PFSK-1 (cell line): Measurements from ENCODE around the gene GPX2.

ENCODE experiments used
- FOXP2 ChIP-seq: optimal IDR thresholded peaks from 2 replicates; pipeline ENCODE3; 2011; ENCODE audit warnings: borderline replicate concordance, control low read depth, inconsistent platforms; ENCODE audit not compliant: insufficient read depth; ENCODE audit errors: extremely low read length, extremely low read depth
- POLR2AphosphoS5 ChIP-seq: IDR thresholded peaks from 2 replicates; pipeline ENCODE4 v1.6.1; 2012; ENCODE audit warnings: low read depth, mild to moderate bottlenecking, control low read depth, low read length, moderate library complexity
- SIN3A ChIP-seq: IDR thresholded peaks from 2 replicates; pipeline ENCODE4 v1.6.1; 2012; ENCODE audit warnings: mild to moderate bottlenecking, low read length, moderate library complexity, borderline replicate concordance; ENCODE audit not compliant: insufficient read depth
- TAF1 ChIP-seq: IDR thresholded peaks from 2 replicates; pipeline ENCODE4 v1.6.1; 2012; ENCODE audit warnings: low read length, control low read depth, borderline replicate concordance; ENCODE audit not compliant: insufficient read depth
- TF ChIP-seq, protein P1 (sequence below), 2 experiments: IDR thresholded peaks; 2 replicates each; pipeline versions ENCODE4 v1.6.1 to v1.8.0; 2011 to 2012; ENCODE audit warnings: low read depth in 2 of 2, low read length in 2 of 2, control low read depth in 1 of 2, inconsistent platforms in 1 of 2, mild to moderate bottlenecking in 1 of 2, moderate library complexity in 1 of 2; ENCODE audit not compliant: insufficient read depth in 1 of 2

The GPX2 gene

DNA sequence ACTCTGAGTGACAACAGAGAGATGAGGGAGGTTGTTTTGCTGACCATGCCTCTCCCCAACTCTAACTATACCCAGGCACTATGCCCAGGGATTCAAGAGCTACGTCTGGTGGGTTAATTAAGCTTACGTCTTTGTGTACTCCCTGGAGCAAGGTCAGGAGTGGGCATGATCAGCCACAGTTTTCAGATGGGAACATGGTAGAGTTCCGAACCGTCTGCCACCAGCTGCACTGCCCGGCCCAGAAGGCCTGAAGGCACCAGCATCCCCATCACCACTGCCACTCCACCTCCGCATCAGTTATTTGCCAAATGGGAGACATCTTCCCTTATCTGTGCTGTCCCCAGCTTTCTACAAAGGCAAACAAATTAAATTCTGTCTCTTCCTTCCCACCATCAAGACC, 11.1 kb upstream of the GPX2 start:
- TF ChIP-seq FOXP2 = no peak
- TF ChIP-seq SIN3A = no peak
- no peak for TF ChIP-seq TAF1
- no peak for TF ChIP-seq POLR2AphosphoS5
- TF ChIP-seq, protein P1, sequence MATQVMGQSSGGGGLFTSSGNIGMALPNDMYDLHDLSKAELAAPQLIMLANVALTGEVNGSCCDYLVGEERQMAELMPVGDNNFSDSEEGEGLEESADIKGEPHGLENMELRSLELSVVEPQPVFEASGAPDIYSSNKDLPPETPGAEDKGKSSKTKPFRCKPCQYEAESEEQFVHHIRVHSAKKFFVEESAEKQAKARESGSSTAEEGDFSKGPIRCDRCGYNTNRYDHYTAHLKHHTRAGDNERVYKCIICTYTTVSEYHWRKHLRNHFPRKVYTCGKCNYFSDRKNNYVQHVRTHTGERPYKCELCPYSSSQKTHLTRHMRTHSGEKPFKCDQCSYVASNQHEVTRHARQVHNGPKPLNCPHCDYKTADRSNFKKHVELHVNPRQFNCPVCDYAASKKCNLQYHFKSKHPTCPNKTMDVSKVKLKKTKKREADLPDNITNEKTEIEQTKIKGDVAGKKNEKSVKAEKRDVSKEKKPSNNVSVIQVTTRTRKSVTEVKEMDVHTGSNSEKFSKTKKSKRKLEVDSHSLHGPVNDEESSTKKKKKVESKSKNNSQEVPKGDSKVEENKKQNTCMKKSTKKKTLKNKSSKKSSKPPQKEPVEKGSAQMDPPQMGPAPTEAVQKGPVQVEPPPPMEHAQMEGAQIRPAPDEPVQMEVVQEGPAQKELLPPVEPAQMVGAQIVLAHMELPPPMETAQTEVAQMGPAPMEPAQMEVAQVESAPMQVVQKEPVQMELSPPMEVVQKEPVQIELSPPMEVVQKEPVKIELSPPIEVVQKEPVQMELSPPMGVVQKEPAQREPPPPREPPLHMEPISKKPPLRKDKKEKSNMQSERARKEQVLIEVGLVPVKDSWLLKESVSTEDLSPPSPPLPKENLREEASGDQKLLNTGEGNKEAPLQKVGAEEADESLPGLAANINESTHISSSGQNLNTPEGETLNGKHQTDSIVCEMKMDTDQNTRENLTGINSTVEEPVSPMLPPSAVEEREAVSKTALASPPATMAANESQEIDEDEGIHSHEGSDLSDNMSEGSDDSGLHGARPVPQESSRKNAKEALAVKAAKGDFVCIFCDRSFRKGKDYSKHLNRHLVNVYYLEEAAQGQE (IDR thresholded peaks at IDR 0.05; ENCODE audit: insufficient read depth in 1 of 2, low read depth in 2 of 2, low read length in 2 of 2) = no peak

DNA sequence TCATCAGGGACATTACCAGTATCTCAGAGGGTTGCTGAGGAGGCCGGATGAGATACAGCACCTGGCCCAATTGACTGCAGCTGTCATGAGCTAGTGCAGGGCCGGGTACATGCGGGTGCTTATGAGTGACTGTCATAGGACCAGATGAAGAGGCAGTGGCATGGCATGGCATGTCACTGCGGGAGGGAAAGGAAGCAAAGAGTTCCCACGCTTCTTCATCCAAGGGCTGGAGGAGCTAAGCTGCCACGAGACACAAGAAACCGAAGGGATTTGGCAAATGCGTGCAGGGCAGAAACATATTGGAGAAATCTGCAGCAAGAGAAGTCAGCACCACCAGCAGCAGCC, 10.7 kb upstream of the GPX2 start:
- TF ChIP-seq, protein P1 (IDR thresholded peaks at IDR 0.05; ENCODE audit: insufficient read depth in 1 of 2, low read depth in 2 of 2, low read length in 2 of 2) = no peak

DNA sequence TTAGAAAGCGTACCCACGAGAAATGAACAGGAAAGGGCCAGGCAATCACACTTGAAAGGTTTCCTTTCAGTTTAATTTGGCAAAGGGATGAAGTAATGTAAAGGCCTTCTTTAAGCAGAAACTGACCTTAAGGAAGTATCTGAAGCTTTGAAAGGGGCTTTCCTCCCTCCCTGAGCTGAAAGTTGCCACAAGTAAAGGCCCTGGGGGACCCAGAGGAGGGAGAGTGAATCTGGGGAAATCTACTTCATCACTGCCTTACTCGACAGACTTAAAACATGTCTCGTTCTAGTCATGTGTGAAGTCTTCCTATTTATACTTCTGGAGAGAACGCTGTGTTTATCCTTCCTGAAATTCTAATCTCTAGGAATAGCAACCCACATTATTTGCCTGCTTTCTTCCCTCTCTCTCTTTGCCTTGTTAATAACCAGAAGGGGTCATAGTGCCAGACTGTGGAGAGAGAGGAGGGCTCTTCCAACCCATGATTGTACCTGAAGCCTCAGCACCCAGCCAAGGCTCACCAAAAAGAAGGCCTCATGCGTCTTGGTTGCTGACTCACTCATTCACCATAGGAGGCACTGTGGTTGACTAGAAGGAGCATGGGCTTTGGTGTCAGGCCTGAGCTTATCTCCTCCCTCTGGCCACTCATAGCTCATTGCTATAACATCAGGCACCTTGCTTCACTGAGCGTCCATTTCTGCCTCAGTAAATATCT, 10.2 kb upstream of the GPX2 start:
- TF ChIP-seq POLR2AphosphoS5 = no peak
- TF ChIP-seq, protein P1 (IDR thresholded peaks at IDR 0.05; ENCODE audit: insufficient read depth in 1 of 2, low read depth in 2 of 2, low read length in 2 of 2) = no peak
- TF ChIP-seq FOXP2 = no peak

DNA sequence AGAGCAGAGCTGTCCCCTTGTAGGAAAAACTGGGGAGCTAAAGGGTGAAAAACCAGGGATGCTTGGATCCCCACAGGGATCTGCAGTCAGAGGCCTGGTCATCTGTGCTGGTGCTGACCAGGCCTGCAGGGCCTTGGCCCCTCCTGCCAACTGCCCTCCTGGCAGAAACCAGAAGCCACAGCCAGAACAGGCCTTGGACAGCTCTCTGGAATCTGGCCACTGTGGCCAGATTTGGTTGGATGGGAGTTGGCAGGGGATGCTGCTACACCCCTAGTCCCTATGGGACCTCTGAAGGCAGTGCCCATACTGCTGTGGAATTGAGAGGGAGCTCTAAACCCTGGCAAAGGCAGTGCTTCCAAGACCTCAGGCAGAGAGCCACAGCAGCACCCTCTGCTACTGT, 9.2 kb upstream of the GPX2 start:
- no peak for TF ChIP-seq FOXP2
- TF ChIP-seq SIN3A = no peak
- TF ChIP-seq TAF1 = no peak
- TF ChIP-seq POLR2AphosphoS5 = no peak
- TF ChIP-seq, protein P1 (IDR thresholded peaks at IDR 0.05; ENCODE audit: insufficient read depth in 1 of 2, low read depth in 2 of 2, low read length in 2 of 2) = no peak

DNA sequence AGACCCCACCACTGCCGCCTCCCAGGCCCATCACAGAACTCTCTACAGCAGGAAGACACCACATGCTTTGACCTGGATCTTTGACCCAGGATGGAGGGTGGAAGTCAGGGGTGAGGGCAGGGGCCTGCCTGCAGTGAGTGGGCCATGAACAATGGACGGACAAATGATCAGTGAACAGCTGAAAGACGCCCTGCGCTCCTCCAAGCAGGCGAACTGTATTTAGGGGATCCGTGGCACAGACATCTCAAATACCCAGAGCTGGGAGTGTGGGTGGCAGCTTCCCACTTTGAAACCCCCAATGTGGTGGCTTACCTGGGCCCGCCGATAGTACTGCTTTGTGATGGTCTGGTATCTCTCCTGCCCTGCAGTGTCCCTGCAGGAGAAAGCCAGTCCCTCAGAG, 8.7 kb upstream of the GPX2 start:
- TF ChIP-seq FOXP2 = no peak
- no peak for TF ChIP-seq TAF1
- TF ChIP-seq, protein P1 (IDR thresholded peaks at IDR 0.05; ENCODE audit: insufficient read depth in 1 of 2, low read depth in 2 of 2, low read length in 2 of 2) = no peak
- TF ChIP-seq POLR2AphosphoS5 = no peak
- no peak for TF ChIP-seq SIN3A
